Superior temporal gyrus (tissue), 1 donor: ENCODE results near the gene ARHGAP26.

ENCODE experiments used
- DNase-seq: peaks from one replicate; pipeline ENCODE4 v3.0.0-alpha.2; 2016; ENCODE audit errors: extremely low spot score

The ARHGAP26 gene

GRCh38 chr5:142753116-142753631 lies 17.0 kb upstream of the ARHGAP26 start:
- DNase-seq: peak; percentile 73

GRCh38 chr5:142754031-142754430 lies 16.1 kb upstream of the ARHGAP26 start:
- DNase-seq: no peak

- no peak for DNase-seq
Measured at GRCh38 chr5:142756576-142756975, 13.6 kb upstream of the ARHGAP26 start.

- DNase-seq: no peak
Measured at GRCh38 chr5:142757564-142757963, 12.6 kb upstream of the ARHGAP26 start.

- DNase-seq: no peak
Measured at GRCh38 chr5:142758062-142758795, 11.9 kb upstream of the ARHGAP26 start.

- no peak for DNase-seq
Measured at GRCh38 chr5:142758796-142759145, 11.4 kb upstream of the ARHGAP26 start.

GRCh38 chr5:142763701-142764100 lies 6.5 kb upstream of the ARHGAP26 start:
- DNase-seq: no peak

GRCh38 chr5:142767178-142767577 lies 3.0 kb upstream of the ARHGAP26 start:
- DNase-seq: no peak

- DNase-seq: no peak
Measured at GRCh38 chr5:142767911-142768310, 2.3 kb upstream of the ARHGAP26 start.

- peak; percentile 74 for DNase-seq
Measured at GRCh38 chr5:142769251-142769792, 855 bp upstream of the ARHGAP26 start.

- peak; percentile 66 for DNase-seq
Measured at GRCh38 chr5:142770650-142771609, 753 bp downstream of the ARHGAP26 start.

- DNase-seq: no peak
Measured at GRCh38 chr5:142771666-142772065, 1.5 kb downstream of the ARHGAP26 start.

- peak; percentile 23 for DNase-seq
Measured at GRCh38 chr5:142772446-142773293, 2.5 kb downstream of the ARHGAP26 start.

- no peak for DNase-seq
Measured at GRCh38 chr5:142777099-142777498, 6.9 kb downstream of the ARHGAP26 start.

GRCh38 chr5:142777850-142778249 lies 7.7 kb downstream of the ARHGAP26 start:
- DNase-seq: no peak

- peak; percentile 4 for DNase-seq
Measured at GRCh38 chr5:142779163-142779840, 9.1 kb downstream of the ARHGAP26 start.

GRCh38 chr5:142780871-142781270 lies 10.7 kb downstream of the ARHGAP26 start:
- DNase-seq: peak; percentile 9

- peak; percentile 19 for DNase-seq
Measured at GRCh38 chr5:142782976-142783530, 12.9 kb downstream of the ARHGAP26 start.

GRCh38 chr5:142783601-142784341 lies 13.6 kb downstream of the ARHGAP26 start:
- DNase-seq: peak; percentile 48
